ENCODE measurements around the gene KDM2A. TPM values are rescaled to one million over a fixed set of nuclear protein-coding genes. Genes with fewer than 3 reads are reported as not detected.

Gene KDM2A
- total RNA-seq, 4 donors from 2014 or later = 65.3 to 137 (median 81.2) TPM

GRCh38 chr11:67285541-67286498 is 166.8 kb downstream of the KDM2A start:
- TF ChIP-seq CTCF (IDR thresholded peaks at IDR 0.05) (no peak), EP300 (IDR thresholded peaks at IDR 0.05; ENCODE audit: low read depth) (no peak), POLR2A (IDR thresholded peaks at IDR 0.05) (no peak), POLR2AphosphoS5 (IDR thresholded peaks at IDR 0.05) (no peak)
- 79 to 81% methylated on average over 15 to 39 of the region's 39 CpGs for WGBS, 2 donors (ENCODE audit: low coverage in 1 of 2)
- Histone ChIP-seq H3K36me3 (peaks cover 2 to 54% (median 27%) of the 10 kb centered on the region in 4 donors), H3K27ac (peak overlapping the region; percentile 91 to 100 (median 98)), H3K27me3 (no peaks in the 10 kb centered on the region), H3K9me3 (no peaks in the 10 kb centered on the region), H3K4me3 (no peak overlapping the region), H3K4me1 (peaks cover 22 to 35% (median 29%) of the 10 kb centered on the region in 4 donors)
- intact Hi-C loops (cut with DNase I; ENCODE audit: low total_unique reads) = no loop called here
- in situ Hi-C loops (cut with MboI; ENCODE audit: low pct_ligation_motif_present in 1 of 4, low pct_unique_long_range_greater_than_20kb in 1 of 4, low sequenced_read_pairs in 3 of 4) = no loop called here
- no peak for DNase-seq

DNA sequence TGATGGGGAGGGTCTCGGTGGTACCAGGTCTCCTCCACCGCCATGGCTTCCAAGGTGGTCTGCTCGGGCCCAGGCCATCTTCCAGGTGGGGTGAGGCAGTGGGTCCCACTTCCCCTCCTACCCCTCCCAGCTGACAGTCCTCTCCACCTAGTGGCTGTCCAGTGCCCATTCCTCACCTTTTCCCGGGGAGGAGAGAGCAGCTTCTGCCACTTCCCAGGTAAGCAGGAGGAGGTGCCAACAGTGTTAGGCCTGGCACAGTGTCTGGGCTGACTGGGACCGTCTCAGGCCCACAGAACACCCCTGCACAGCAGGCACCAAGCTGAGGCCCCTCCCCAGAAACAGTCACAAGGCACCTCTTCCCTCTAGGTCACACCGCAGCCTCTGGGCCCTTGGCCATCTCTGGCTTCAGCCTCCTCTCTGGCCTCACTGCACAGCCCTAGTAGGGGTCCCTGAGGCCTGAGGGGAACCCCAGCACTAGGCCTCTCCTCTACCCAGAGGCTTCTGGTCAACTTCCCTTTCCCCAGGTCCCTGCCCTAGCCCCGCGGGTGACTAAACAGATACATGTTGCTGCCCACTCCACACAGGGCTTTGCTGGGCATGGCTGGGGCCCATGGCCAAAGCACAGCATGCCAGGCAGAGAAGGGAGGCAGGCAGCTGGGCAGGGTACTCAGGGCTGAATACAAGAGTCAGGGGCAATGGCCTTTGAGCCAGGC is 167.7 kb downstream of the KDM2A start:
- TF ChIP-seq POLR2AphosphoS5 (IDR thresholded peaks at IDR 0.05) (no peak), EP300 (IDR thresholded peaks at IDR 0.05; ENCODE audit: low read depth) (no peak), POLR2A (IDR thresholded peaks at IDR 0.05) (no peak), CTCF (IDR thresholded peaks at IDR 0.05) (no peak)
- Histone ChIP-seq H3K27me3 (no peaks in the 10 kb centered on the region), H3K4me1 (peaks cover 22 to 35% (median 32%) of the 10 kb centered on the region in 4 donors), H3K36me3 (peaks cover 0 to 44% (median 24%) of the 10 kb centered on the region in 4 donors), H3K4me3 (no peak overlapping the region), H3K9me3 (no peaks in the 10 kb centered on the region), H3K27ac (peak overlapping the region; percentile 91 to 100 (median 98))
- intact Hi-C loops (cut with DNase I; ENCODE audit: low total_unique reads) (no loop called here), in situ Hi-C loops (cut with MboI; ENCODE audit: low pct_ligation_motif_present in 1 of 4, low pct_unique_long_range_greater_than_20kb in 1 of 4, low sequenced_read_pairs in 3 of 4) (no loop called here)
- 76% methylated on average over 8 of the region's 8 CpGs; no CpG with 5 or more reads in 1 of the 2 donors for WGBS, 2 donors (ENCODE audit: low coverage in 1 of 2)
- DNase-seq = no peak

GRCh38 chr11:67287355-67288197 is 168.5 kb downstream of the KDM2A start:
- intact Hi-C loops (cut with DNase I; ENCODE audit: low total_unique reads) = no loop called here
- H3K36me3 ChIP-seq = peaks cover 0 to 36% (median 20%) of the 10 kb centered on the region in 4 donors

DNA sequence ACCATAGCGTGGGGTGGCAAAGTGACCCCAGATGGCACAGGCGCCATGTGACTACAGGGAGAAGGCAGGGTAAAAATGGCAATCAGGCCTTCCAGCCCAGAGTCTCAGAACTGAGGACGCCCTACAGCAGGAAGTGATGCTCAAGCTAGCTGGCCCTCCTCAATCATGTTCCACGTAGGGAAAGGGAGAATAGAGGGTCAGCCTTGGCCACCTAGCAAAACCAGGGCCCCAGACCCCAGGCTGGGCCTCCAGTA is 169.1 kb downstream of the KDM2A start:
- DNase-seq = no peak
- Histone ChIP-seq H3K36me3 (peaks cover 0 to 31% (median 16%) of the 10 kb centered on the region in 4 donors), H3K27me3 (no peaks in the 10 kb centered on the region), H3K27ac (peak overlapping the region; percentile 91 to 100 (median 98)), H3K4me1 (peaks cover 22 to 38% (median 33%) of the 10 kb centered on the region in 4 donors), H3K4me3 (peak overlapping the region in 3 of 4 donors; percentile 48 to 77 (median 72)), H3K9me3 (no peaks in the 10 kb centered on the region)
- WGBS, 2 donors (ENCODE audit: low coverage in 1 of 2) = 24% methylated on average over 4 of the region's 4 CpGs; no CpG with 5 or more reads in 1 of the 2 donors
- in situ Hi-C loops (cut with MboI; ENCODE audit: low pct_ligation_motif_present in 1 of 4, low pct_unique_long_range_greater_than_20kb in 1 of 4, low sequenced_read_pairs in 3 of 4) (no loop called here), intact Hi-C loops (cut with DNase I; ENCODE audit: low total_unique reads) (no loop called here)
- no peak for TF ChIP-seq EP300 (IDR thresholded peaks at IDR 0.05; ENCODE audit: low read depth)
- TF ChIP-seq POLR2A (IDR thresholded peaks at IDR 0.05) = no peak
- TF ChIP-seq POLR2AphosphoS5 (IDR thresholded peaks at IDR 0.05) = no peak
- TF ChIP-seq CTCF (IDR thresholded peaks at IDR 0.05) = no peak

More at GRCh38 chr11:67287355-67288197, 168.5 kb downstream of the KDM2A start:
- in situ Hi-C loops (cut with MboI; ENCODE audit: low pct_ligation_motif_present in 1 of 4, low pct_unique_long_range_greater_than_20kb in 1 of 4, low sequenced_read_pairs in 3 of 4) = no loop called here
- Histone ChIP-seq H3K4me3 (peak overlapping the region in 3 of 4 donors; percentile 48 to 77 (median 72)), H3K4me1 (peaks cover 22 to 35% (median 32%) of the 10 kb centered on the region in 4 donors), H3K27me3 (no peaks in the 10 kb centered on the region), H3K9me3 (no peaks in the 10 kb centered on the region), H3K27ac (peak overlapping the region; percentile 91 to 100 (median 98))
- no peak for DNase-seq
- TF ChIP-seq POLR2AphosphoS5 (IDR thresholded peaks at IDR 0.05) (peak in 1 of 3 donors; percentile 23), POLR2A (IDR thresholded peaks at IDR 0.05) (no peak)
- 70 to 75% methylated on average over 3 to 14 of the region's 14 CpGs for WGBS, 2 donors (ENCODE audit: low coverage in 1 of 2)

Measured in transverse colon (tissue), 4 donors.